Naive thymus-derived CD8-positive, alpha-beta T cell (primary cell): ENCODE results near the gene LAD1. TPM values are rescaled to one million over a fixed set of nuclear protein-coding genes. Genes with fewer than 3 reads are reported as not detected.
A peak's percentile ranks its signal among the peaks of the same experiment; 100 is the strongest.

Source experiments
- ATAC-seq, 2 donors: fragments of 150-1000 bp; cut with Tn5 transposase in 1 of 2; sonication (Bioruptor Pico), chemical (Tn5 transposase) in 1 of 2; 1 replicate in 1 of 2; 2 replicates in 1 of 2; pipeline ENCODE4 v1.10.0; 2021; ENCODE audit warnings: mild to moderate bottlenecking in 2 of 2, moderate library complexity in 2 of 2
- POLR2A ChIA-PET: fragments of 350-600 bp; sonication (Branson Sonifier 250); formaldehyde crosslinking; loops from one replicate; lab custom pipeline; 2021; ENCODE audit warnings: antibody characterized with exemption; lab: Charles Lee
- DNase-seq, 10 donors: peaks; one replicate each; pipeline versions ENCODE4 v3.0.0 to v3.0.0-alpha.2; 2020 to 2022
- H3K27ac Mint-ChIP-seq, 10 donors: one replicate each; pipeline ENCODE4 v1.8.0; 2020 to 2022; ENCODE audit warnings: mild to moderate bottlenecking in 10 of 10, mixed read lengths in 10 of 10, moderate library complexity in 4 of 10, inconsistent platforms in 1 of 10
- H3K27me3 Mint-ChIP-seq, 5 donors: one replicate each; pipeline ENCODE4 v1.8.0; 2021 to 2022; ENCODE audit warnings: mixed read lengths in 5 of 5
- H3K36me3 Mint-ChIP-seq, 3 donors: one replicate each; pipeline ENCODE4 v1.8.0; 2020 to 2022; ENCODE audit warnings: mixed read lengths in 3 of 3, mild to moderate bottlenecking in 2 of 3, inconsistent platforms in 1 of 3
- H3K4me1 Mint-ChIP-seq, 4 donors: one replicate each; pipeline ENCODE4 v1.8.0; 2021 to 2022; ENCODE audit warnings: mixed read lengths in 4 of 4
- H3K4me3 Mint-ChIP-seq, 10 donors: one replicate each; pipeline ENCODE4 v1.8.0; 2020 to 2022; ENCODE audit warnings: mild to moderate bottlenecking in 10 of 10, mixed read lengths in 10 of 10, moderate library complexity in 6 of 10, inconsistent platforms in 1 of 10
- H3K9me3 Mint-ChIP-seq, 9 donors: one replicate each; pipeline ENCODE4 v1.8.0; 2020 to 2022; ENCODE audit warnings: mixed read lengths in 9 of 9, mild to moderate bottlenecking in 3 of 9, inconsistent platforms in 1 of 9, moderate library complexity in 1 of 9
- polyA plus RNA-seq, 3 donors: library from polyadenylated mRNA; unstranded; fragments of 300-500 nt; fragmentation: Illumina TruSeq; gene quantifications; one replicate each; pipeline ENCODE4 v1.2.3, GENCODE V29; 2021
- total RNA-seq, 8 experiments: library from RNA in 2 of 8; stranded (reverse) in 2 of 8; gene quantifications; one replicate each; pipeline ENCODE4 v1.2.3 and lab custom pipeline; 2021 to 2026

LAD1 gene
- total and polyA plus RNA-seq, 5 experiments from 2014 or later = not detected

DNA sequence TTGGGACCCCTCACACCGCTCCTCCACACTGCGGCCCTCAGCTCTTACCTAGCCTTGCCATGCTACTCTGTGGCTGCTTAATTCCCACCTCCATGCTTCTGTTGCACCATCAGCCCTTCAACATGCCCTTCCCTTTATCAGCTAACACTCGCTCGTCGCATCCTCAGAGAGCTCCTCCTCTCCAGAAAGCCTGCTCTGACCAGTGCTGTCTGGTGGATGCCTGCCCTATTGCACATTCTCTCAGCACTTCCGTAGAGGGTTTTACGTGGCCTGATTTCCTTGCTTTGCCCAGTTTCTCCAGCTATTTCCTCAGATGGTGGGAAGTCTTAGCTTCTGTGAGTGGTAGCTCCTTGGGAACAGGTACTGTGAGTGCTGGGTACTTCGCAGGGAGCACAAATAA lies 10.3 kb upstream of the LAD1 start:
- Mint-ChIP-seq H3K36me3 (no peaks in the 10 kb centered on the region), H3K4me3 (no peak overlapping the region), H3K9me3 (no peaks in the 10 kb centered on the region), H3K4me1 (peaks cover 0 to 6% (median 4%) of the 10 kb centered on the region in 4 donors), H3K27me3 (peaks cover 0 to 11% (median 2%) of the 10 kb centered on the region in 5 donors), H3K27ac (no peak overlapping the region)
- DNase-seq (no peak), ATAC-seq (no peak)
- POLR2A ChIA-PET = no interaction called here

DNA sequence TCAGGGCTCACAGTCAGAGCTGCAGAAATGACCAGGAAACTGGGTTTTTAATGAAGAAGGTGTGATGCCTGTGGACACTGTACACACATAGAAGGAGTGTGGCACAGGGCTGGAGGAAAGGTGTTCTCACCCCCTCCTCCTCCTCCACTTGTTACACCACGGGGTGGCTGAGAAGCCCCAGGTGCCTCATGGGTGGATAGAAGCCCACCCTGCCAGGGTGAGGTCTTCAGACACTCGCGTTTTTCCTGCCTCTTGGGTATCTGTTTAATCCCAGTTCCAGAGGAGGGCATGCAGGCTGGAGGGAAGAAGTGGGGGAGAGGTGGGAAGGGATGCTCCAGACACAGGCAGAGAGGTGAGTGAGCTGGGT lies 9.7 kb upstream of the LAD1 start:
- Mint-ChIP-seq H3K27me3 (peaks cover 0 to 11% (median 2%) of the 10 kb centered on the region in 5 donors), H3K4me3 (no peak overlapping the region), H3K4me1 (peaks cover 0 to 6% (median 4%) of the 10 kb centered on the region in 4 donors), H3K9me3 (no peaks in the 10 kb centered on the region), H3K36me3 (no peaks in the 10 kb centered on the region), H3K27ac (no peak overlapping the region)
- no peak for DNase-seq
- no peak for ATAC-seq
- POLR2A ChIA-PET = no interaction called here

DNA sequence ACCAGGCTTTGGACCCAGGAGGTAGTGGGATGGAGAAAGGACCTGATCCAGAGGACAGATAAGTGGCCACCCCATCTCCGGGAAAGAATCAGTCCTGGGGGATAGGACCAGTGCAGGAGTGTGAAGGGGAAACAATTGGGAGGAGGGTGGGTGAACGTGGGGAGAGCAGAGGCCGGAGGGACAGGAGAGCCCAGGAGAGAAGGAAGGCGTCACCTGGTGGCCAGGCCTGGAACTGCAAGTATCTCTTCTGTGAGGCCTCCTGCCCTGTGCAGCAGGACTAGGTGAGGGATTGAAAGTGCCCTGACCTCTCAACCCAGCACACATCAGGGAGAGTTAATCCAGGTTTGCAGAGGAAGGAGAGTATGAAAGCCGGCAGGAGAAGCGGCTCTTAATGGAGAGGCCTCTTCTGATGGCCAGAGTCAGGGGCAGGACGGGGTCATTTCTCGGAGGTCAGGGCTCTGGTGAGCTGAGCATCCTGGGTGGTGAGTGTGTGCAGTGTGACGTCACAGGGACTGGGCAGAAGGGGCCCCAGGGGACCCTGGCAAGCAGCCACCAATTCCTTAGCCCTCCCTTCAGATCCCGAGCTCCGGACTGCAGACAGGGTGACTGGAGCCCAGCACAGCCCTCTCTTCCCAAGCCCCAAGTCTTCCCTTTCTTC lies 9.2 kb upstream of the LAD1 start:
- H3K4me3 Mint-ChIP-seq = no peak overlapping the region
- no peaks in the 10 kb centered on the region for H3K36me3 Mint-ChIP-seq
- POLR2A ChIA-PET = no interaction called here
- H3K27ac Mint-ChIP-seq = no peak overlapping the region
- H3K27me3 Mint-ChIP-seq = peaks cover 0 to 11% (median 2%) of the 10 kb centered on the region in 5 donors
- H3K9me3 Mint-ChIP-seq = no peaks in the 10 kb centered on the region
- peak; percentile 54 to 70 for ATAC-seq
- peak; percentile 38 to 77 (median 56) for DNase-seq
- peaks cover 0 to 6% (median 4%) of the 10 kb centered on the region in 4 donors for H3K4me1 Mint-ChIP-seq

DNA sequence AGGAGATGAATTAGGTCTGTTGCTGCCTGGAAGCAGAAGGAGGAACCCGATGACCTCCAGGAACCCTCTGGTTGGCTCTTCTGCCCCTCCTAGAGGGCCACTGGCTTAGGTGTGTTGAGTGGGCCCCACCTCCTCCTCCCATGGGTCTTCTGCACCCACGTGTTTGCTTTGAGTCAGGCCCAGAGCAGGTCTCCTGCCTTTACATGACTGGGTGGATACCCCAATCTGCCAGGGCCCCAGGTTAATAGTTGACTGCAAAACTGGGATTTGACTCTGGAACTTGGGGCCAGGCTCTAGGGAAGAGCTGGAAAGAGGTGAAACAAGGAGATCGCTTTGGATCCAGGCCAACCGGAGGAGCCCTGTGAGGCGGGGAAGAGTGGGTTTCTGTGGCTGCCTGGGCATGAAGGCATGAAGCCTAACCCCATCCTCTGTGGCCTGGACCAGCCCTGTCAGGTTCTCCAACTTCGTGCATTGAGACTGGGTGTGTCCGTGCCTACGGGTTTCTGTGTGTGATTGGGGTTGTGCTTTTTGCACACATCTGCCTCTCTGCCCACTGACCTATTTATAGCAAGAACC lies 7.8 kb upstream of the LAD1 start:
- H3K9me3 Mint-ChIP-seq = no peaks in the 10 kb centered on the region
- POLR2A ChIA-PET = no interaction called here
- no peak overlapping the region for H3K4me3 Mint-ChIP-seq
- H3K27ac Mint-ChIP-seq = no peak overlapping the region
- ATAC-seq (no peak), DNase-seq (no peak)
- H3K4me1 Mint-ChIP-seq = peaks cover 0 to 6% (median 4%) of the 10 kb centered on the region in 4 donors
- H3K27me3 Mint-ChIP-seq = peaks cover 0 to 11% (median 2%) of the 10 kb centered on the region in 5 donors
- H3K36me3 Mint-ChIP-seq = no peaks in the 10 kb centered on the region

DNA sequence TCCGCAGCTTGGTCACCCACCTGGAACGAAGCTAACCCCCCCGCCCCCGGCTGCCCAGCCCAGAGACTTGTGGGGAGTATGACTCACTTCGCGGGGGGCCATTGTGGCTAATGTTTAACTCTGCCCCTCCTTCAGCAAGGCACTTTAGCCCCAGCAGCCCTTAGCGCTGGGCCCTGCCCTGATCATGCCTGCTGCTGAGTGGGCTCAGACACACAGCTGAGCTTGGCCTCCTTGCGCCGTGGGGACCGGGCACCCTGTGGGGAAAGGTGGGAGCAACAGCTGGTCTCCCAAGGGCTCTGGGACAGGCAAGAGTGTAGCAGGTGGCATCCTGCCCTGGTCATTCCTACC lies 6.3 kb upstream of the LAD1 start:
- no peak for ATAC-seq
- Mint-ChIP-seq H3K27me3 (peaks cover 0 to 13% (median 9%) of the 10 kb centered on the region in 5 donors), H3K36me3 (no peaks in the 10 kb centered on the region), H3K9me3 (no peaks in the 10 kb centered on the region), H3K4me1 (peaks cover 0 to 6% (median 4%) of the 10 kb centered on the region in 4 donors), H3K4me3 (no peak overlapping the region), H3K27ac (no peak overlapping the region)
- no peak for DNase-seq
- POLR2A ChIA-PET = no interaction called here

DNA sequence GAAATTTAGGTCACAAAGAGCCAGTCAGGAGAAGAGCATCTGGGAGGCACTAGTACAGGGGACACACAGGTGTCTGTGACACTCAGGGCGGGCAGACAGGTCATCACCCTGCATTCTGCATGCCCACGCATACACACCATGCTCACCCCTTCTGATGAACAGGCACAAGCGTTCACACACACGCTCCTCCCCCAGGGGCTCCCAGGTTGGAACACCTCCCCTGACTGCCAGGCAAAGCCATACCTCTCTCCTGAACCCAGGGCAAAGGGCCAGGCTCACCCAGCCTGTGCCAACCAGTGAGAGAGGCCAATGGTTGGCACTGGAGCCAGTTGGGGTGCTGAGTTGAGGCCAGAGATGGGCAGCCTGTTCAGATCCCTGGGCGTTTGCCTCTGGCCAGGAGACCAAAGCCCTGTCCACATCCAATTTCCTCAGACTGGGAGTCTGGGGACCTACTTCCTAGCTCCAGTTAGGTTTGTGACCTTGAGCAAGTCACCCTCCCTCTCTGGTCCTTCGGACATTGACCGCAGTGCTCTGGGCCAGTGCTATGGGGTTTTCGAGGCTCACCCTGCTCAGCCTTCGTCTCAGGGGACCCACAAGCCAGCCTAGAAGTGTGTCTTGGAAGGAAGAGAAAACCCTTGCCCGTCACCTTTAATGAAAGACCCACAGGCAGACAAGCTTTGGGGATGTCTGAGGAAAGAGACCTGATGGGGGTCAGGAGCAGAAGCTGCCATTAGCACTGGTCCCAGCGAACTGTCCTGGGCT lies 5.8 kb upstream of the LAD1 start:
- H3K4me3 Mint-ChIP-seq = no peak overlapping the region
- H3K9me3 Mint-ChIP-seq = no peaks in the 10 kb centered on the region
- DNase-seq = no peak
- POLR2A ChIA-PET = no interaction called here
- H3K4me1 Mint-ChIP-seq = peaks cover 0 to 6% (median 4%) of the 10 kb centered on the region in 4 donors
- H3K27me3 Mint-ChIP-seq = peaks cover 0 to 18% (median 14%) of the 10 kb centered on the region in 5 donors
- no peak overlapping the region for H3K27ac Mint-ChIP-seq
- no peaks in the 10 kb centered on the region for H3K36me3 Mint-ChIP-seq
- no peak for ATAC-seq

DNA sequence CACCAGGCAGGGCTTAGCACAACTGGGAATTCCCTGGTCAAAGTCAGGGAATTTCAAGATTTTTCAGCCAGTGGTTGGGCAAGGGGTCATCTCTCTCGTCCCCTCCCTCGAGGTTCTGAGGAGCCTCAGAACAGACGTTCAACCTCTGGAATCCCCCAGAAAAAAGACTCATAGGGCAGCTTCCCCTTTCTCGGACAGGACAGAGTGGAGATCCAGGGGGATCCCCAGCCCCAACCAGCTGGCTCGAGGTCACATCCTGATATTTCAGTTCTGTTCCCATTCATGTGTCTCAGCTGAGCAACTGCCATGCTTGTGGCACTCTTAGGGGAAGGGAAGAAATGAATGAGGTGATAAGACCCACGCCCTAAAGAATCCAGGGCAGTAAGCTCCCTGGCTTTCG lies 4.9 kb upstream of the LAD1 start:
- no peak overlapping the region for H3K4me3 Mint-ChIP-seq
- peaks cover 0 to 6% (median 4%) of the 10 kb centered on the region in 4 donors for H3K4me1 Mint-ChIP-seq
- DNase-seq (no peak), ATAC-seq (no peak)
- H3K27ac Mint-ChIP-seq = no peak overlapping the region
- H3K36me3 Mint-ChIP-seq = no peaks in the 10 kb centered on the region
- peaks cover 0 to 19% (median 15%) of the 10 kb centered on the region in 5 donors for H3K27me3 Mint-ChIP-seq
- H3K9me3 Mint-ChIP-seq = no peaks in the 10 kb centered on the region
- POLR2A ChIA-PET = no interaction called here

DNA sequence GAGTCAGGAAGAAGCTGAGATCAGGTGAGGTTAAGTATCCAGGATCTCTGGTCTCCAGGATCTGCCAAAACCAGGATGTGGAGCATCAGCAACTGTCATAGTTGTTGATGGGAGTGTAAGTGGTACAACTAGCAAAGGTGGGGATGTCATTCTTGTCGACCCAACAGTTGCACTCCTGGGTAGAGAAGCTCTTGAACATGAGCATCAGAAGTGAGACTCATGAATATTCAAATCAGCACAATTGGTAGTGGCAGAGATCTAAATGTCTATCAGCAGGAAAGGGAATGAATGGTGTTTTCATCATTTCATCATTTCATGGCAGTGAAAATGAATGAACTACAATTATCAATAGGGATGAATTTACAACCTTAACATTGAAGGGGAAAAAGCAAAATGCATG lies 4.2 kb upstream of the LAD1 start:
- peaks cover 2 to 23% (median 17%) of the 10 kb centered on the region in 5 donors for H3K27me3 Mint-ChIP-seq
- peaks cover 4 to 7% (median 5%) of the 10 kb centered on the region in 4 donors for H3K4me1 Mint-ChIP-seq
- H3K4me3 Mint-ChIP-seq = no peak overlapping the region
- H3K36me3 Mint-ChIP-seq = no peaks in the 10 kb centered on the region
- H3K27ac Mint-ChIP-seq = no peak overlapping the region
- ATAC-seq (no peak), DNase-seq (no peak)
- POLR2A ChIA-PET = no interaction called here
- no peaks in the 10 kb centered on the region for H3K9me3 Mint-ChIP-seq

DNA sequence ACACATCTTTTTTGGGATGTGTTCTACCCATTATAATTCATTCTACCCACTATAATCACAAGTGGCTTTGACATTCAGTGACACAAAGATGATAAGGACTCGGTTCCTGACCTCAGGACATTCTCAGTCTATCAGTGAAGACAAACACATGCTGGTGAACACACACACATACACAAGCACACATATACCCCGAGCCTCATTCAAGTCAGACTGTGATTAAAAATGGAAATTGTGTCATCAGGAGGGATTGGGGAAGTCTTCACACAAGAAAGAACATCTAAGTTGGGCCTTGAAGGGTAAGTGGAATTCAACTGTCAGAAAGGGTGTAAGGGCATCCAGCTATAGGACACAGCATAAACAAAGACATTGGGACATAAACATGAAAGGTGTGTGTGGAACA lies 2.6 kb upstream of the LAD1 start:
- Mint-ChIP-seq H3K27me3 (peaks cover 14 to 33% (median 27%) of the 10 kb centered on the region in 5 donors), H3K4me1 (peaks cover 0 to 5% (median 5%) of the 10 kb centered on the region in 4 donors), H3K9me3 (no peaks in the 10 kb centered on the region), H3K27ac (no peak overlapping the region), H3K4me3 (no peak overlapping the region), H3K36me3 (no peaks in the 10 kb centered on the region)
- DNase-seq = no peak
- no peak for ATAC-seq
- POLR2A ChIA-PET = no interaction called here

DNA sequence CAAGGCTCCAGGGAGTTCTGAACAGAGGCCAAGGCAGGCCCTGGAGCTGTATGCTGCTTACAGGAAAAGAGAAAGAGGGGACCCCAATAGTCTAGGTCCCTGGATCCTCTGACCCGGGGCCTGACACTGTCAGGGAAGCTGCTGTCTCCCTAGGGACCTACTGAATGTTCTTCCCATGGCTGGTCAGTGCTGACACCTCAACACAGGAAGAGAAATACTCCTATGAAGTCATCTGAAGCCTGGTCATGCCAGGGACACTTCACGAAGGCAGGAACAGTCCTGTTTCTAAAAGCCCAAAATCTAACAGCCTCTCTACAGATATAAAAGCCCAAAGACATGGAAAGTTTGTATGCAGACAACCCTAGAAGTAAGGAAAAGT lies 1.7 kb upstream of the LAD1 start:
- DNase-seq (no peak), ATAC-seq (no peak)
- no peaks in the 10 kb centered on the region for H3K9me3 Mint-ChIP-seq
- peaks cover 0 to 5% (median 5%) of the 10 kb centered on the region in 4 donors for H3K4me1 Mint-ChIP-seq
- H3K36me3 Mint-ChIP-seq = no peaks in the 10 kb centered on the region
- POLR2A ChIA-PET = no interaction called here
- peak overlapping the region in 1 of 10 donors; percentile 15 for H3K4me3 Mint-ChIP-seq
- H3K27me3 Mint-ChIP-seq = peaks cover 17 to 34% (median 27%) of the 10 kb centered on the region in 5 donors
- H3K27ac Mint-ChIP-seq = no peak overlapping the region

DNA sequence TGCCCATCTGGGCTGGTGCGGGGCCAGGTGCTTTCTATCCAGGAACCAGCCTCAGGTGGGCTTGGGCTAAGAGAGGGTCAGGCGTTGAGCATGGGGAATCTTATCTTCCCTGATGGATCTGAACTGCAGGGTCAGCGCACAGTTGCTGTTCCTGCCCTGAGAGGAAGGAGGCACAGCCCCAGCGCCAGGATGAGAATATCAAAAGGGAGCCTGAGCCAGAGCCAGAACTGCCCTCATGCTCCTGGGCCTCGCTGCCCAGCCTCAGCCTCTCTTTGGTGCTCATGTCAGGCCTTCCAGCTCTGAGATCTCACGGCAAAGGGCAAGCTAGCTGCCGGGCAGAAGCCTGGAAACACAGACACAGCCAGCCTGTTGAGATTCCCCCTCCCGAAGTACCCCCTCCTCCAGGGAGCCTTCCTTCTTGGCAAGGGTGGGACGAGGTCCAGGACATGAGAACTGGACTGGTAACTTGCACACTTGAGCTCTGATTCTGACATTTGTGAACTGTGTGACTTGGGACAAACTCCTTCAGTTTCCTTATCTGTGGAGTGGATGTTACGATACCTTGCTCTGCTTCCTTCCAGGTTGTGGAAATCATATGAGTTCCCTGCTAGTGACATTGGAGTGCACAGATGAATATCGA lies 1.2 kb upstream of the LAD1 start:
- H3K4me1 Mint-ChIP-seq = peaks cover 0 to 5% (median 5%) of the 10 kb centered on the region in 4 donors
- ATAC-seq = no peak
- DNase-seq = no peak
- POLR2A ChIA-PET = no interaction called here
- H3K27ac Mint-ChIP-seq = peak overlapping the region in 1 of 10 donors; percentile 27
- peak overlapping the region in 1 of 10 donors; percentile 15 for H3K4me3 Mint-ChIP-seq
- H3K27me3 Mint-ChIP-seq = peaks cover 17 to 35% (median 30%) of the 10 kb centered on the region in 5 donors
- no peaks in the 10 kb centered on the region for H3K9me3 Mint-ChIP-seq
- H3K36me3 Mint-ChIP-seq = no peaks in the 10 kb centered on the region

DNA sequence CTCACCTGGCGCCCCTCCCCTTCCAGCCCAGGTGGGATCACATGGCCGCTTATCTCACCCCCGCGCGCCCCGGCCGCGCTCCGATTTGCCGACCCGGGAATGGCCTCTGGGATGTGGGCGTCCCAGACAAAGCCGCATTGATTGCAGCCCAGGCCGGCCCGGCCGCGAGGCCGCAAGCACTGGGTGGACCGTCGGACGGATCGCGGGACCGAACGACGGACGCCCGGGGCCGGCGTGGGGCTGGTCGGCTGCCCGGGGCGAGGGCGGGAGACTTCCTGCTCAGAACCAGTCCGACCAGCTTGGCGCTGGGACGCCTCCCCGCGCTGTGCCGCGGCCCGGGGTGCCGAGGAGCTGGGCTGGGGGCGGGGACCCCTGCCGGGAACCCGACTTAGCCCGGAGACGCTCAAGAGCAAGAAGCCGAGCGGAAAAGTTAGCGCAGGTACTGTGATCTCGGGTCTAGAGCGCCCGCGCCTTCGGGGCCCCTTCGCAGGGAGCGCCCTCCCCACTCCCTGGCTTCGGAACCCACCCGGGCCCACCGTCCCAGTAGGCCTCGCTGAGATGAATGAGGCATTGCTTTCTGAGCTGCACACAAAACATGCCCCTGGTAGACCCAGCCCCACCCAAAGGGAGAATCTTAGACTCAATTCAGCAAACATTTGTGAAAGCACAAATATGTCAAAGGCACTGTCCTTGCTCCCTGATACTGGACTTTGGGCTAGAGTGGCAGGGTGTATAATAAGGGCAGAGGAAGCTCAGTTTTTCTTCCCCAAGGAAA lies 415 bp upstream of the LAD1 start:
- H3K27ac Mint-ChIP-seq = peak overlapping the region in 1 of 10 donors; percentile 27
- POLR2A ChIA-PET = no interaction called here
- H3K27me3 Mint-ChIP-seq = peaks cover 17 to 38% (median 35%) of the 10 kb centered on the region in 5 donors
- H3K4me3 Mint-ChIP-seq = peak overlapping the region in 3 of 10 donors; percentile 5 to 19 (median 14)
- H3K9me3 Mint-ChIP-seq = no peaks in the 10 kb centered on the region
- no peak for ATAC-seq
- H3K36me3 Mint-ChIP-seq = no peaks in the 10 kb centered on the region
- no peak for DNase-seq
- peaks cover 0 to 5% (median 5%) of the 10 kb centered on the region in 4 donors for H3K4me1 Mint-ChIP-seq
